Upper lobe of left lung (tissue), 6 donors: ENCODE results near the gene TBL1Y. TPM values are rescaled to one million over a fixed set of nuclear protein-coding genes. Genes with fewer than 3 reads are reported as not detected.

Source experiments
- ATAC-seq, 2 donors: fragments of 200-7000 bp; cut with Tn5 transposase; one replicate each; pipeline ENCODE4 v1.9.1; 2022; ENCODE audit warnings: mild to moderate bottlenecking in 2 of 2, moderate library complexity in 2 of 2; ENCODE audit not compliant: low FRiP score in 2 of 2
- DNase-seq, 2 donors: peaks; one replicate each; pipeline ENCODE4 v3.0.0-alpha.2; 2019 to 2020
- H3K27ac ChIP-seq, 4 donors: fragments of 200-600 bp; sonication (generic); one replicate each; pipeline ENCODE4 v1.5.1; 2016 to 2019
- H3K27me3 ChIP-seq, 4 donors: fragments of 200-600 bp; sonication (generic); one replicate each; pipeline ENCODE4 v1.5.1; 2017 to 2019
- H3K36me3 ChIP-seq, 4 donors: fragments of 200-600 bp; sonication (generic); one replicate each; pipeline ENCODE4 v1.5.1; 2016 to 2019
- H3K4me1 ChIP-seq, 4 donors: fragments of 200-600 bp; sonication (generic); one replicate each; pipeline ENCODE4 v1.5.1; 2018 to 2019
- H3K4me3 ChIP-seq, 4 donors: fragments of 200-600 bp; sonication (generic); one replicate each; pipeline ENCODE4 v1.5.1; 2017 to 2019; ENCODE audit warnings: mild to moderate bottlenecking in 2 of 4, moderate library complexity in 1 of 4
- H3K9me3 ChIP-seq, 4 donors: fragments of 200-600 bp; sonication (generic); one replicate each; pipeline ENCODE4 v1.5.1; 2018 to 2019
- CTCF ChIP-seq, 6 experiments: fragments of 450-650 bp in 4 of 6; fragments of 200-600 bp in 2 of 6; sonication (generic) in 2 of 6; IDR thresholded peaks; one replicate each; pipeline ENCODE4 v1.5.1; 2016 to 2019; ENCODE audit warnings: antibody characterized with exemption in 6 of 6
- EP300 ChIP-seq, 4 donors: sonication (generic); formaldehyde crosslinking; IDR thresholded peaks; one replicate each; pipeline ENCODE4 v1.5.1; 2017; ENCODE audit warnings: antibody characterized with exemption in 4 of 4, control low read depth in 2 of 4
- POLR2A ChIP-seq, 4 donors: fragments of 450-650 bp; IDR thresholded peaks; one replicate each; pipeline ENCODE4 v1.5.1; 2016 to 2017; ENCODE audit warnings: antibody characterized with exemption in 4 of 4, mild to moderate bottlenecking in 2 of 4
- POLR2AphosphoS5 ChIP-seq, 2 donors: sonication (generic); formaldehyde crosslinking; IDR thresholded peaks; one replicate each; pipeline ENCODE4 v1.5.1; 2017; ENCODE audit warnings: antibody characterized with exemption in 2 of 2
- WGBS, 2 donors: methylation state at CpG; one replicate each; pipeline ENCODE4 v1.1.5; 2017 to 2018; 5-methylcytosine and 5-hydroxymethylcytosine counted together
- total RNA-seq, 6 donors: library from RNA; depleted of rRNA in 4 of 6; stranded (reverse); fragments of >200 nt in 4 of 6; gene quantifications; one replicate each; pipeline versions ENCODE4 v1.1.0 to v1.2.1, GENCODE V29; 2016 to 2021
- donor health status: DM: no; HTN: no; CAD: no; lungs with moderate emphysema.
- donor health status: DM: no; HTN: yes; CAD: no; lungs with severe emphysema.

The TBL1Y gene
- total RNA-seq, 6 donors from 2014 or later, result 1.4 to 4.2 (median 1.5) TPM; not detected in 3

- ATAC-seq, result no peak
- Histone ChIP-seq H3K27ac (no peak overlapping the region), H3K9me3 (no peaks in the 10 kb centered on the region), H3K36me3 (no peaks in the 10 kb centered on the region), H3K4me3 (no peak overlapping the region), H3K27me3 (no peaks in the 10 kb centered on the region), H3K4me1 (no peaks in the 10 kb centered on the region)
- DNase-seq, result no peak
- 78% methylated on average over 13 of the region's 13 CpGs; no CpG with 5 or more reads in 1 of the 2 donors for WGBS, 2 donors
- TF ChIP-seq CTCF (IDR thresholded peaks at IDR 0.05) (no peak), POLR2AphosphoS5 (IDR thresholded peaks at IDR 0.05) (no peak), POLR2A (IDR thresholded peaks at IDR 0.05) (no peak), EP300 (IDR thresholded peaks at IDR 0.05) (no peak)
Measured at GRCh38 chrY:6948378-6948777, 37.9 kb downstream of the TBL1Y start.

- Histone ChIP-seq H3K36me3 (no peaks in the 10 kb centered on the region), H3K4me3 (no peak overlapping the region), H3K4me1 (no peaks in the 10 kb centered on the region), H3K27ac (no peak overlapping the region), H3K27me3 (no peaks in the 10 kb centered on the region), H3K9me3 (no peaks in the 10 kb centered on the region)
- no peak for ATAC-seq
- 70% methylated on average over 4 of the region's 4 CpGs; no CpG with 5 or more reads in 1 of the 2 donors for WGBS, 2 donors
- DNase-seq, result no peak
- TF ChIP-seq CTCF (IDR thresholded peaks at IDR 0.05), result no peak
- TF ChIP-seq POLR2AphosphoS5 (IDR thresholded peaks at IDR 0.05), result no peak
- no peak for TF ChIP-seq POLR2A (IDR thresholded peaks at IDR 0.05)
- no peak for TF ChIP-seq EP300 (IDR thresholded peaks at IDR 0.05)
Measured at GRCh38 chrY:6949947-6950346, 39.5 kb downstream of the TBL1Y start.

GRCh38 chrY:6964732-6965131 lies 54.2 kb downstream of the TBL1Y start:
- Histone ChIP-seq H3K4me3 (no peak overlapping the region), H3K4me1 (no peaks in the 10 kb centered on the region), H3K9me3 (no peaks in the 10 kb centered on the region), H3K27ac (no peak overlapping the region), H3K36me3 (no peaks in the 10 kb centered on the region), H3K27me3 (no peaks in the 10 kb centered on the region)
- TF ChIP-seq CTCF (IDR thresholded peaks at IDR 0.05) (peak in 2 of 6 experiments; percentile 58 to 72), POLR2A (IDR thresholded peaks at IDR 0.05) (no peak), EP300 (IDR thresholded peaks at IDR 0.05) (no peak), POLR2AphosphoS5 (IDR thresholded peaks at IDR 0.05) (no peak)
- DNase-seq (no peak), ATAC-seq (peak in 1 of 2 donors; percentile 53)
- 2% methylated on average over 5 of the region's 11 CpGs; no CpG with 5 or more reads in 1 of the 2 donors for WGBS, 2 donors

DNA sequence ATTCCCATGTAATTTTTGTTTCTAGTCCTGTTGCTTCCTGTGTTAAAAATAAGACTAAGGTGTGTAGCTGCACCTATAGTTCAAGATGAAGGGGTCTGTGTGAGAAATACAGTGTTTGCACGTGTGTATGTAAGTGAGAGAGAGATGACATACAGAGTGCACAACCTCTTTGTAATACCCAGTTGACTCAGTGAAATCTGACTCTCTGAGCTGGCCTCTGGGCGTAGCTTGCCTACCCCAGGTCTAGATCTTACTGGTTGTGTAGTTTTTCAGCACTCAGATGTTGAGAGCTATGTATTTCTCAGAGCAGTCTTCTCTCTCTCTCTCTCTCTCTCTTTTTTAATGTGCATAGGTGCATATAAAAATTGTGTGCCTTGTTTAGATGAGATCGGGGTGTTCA lies 56.0 kb downstream of the TBL1Y start:
- DNase-seq, result no peak

More for the DNA sequence above, 56.0 kb downstream of the TBL1Y start:
- no peak for ATAC-seq
- Histone ChIP-seq H3K27me3 (no peaks in the 10 kb centered on the region), H3K27ac (no peak overlapping the region), H3K9me3 (no peaks in the 10 kb centered on the region), H3K4me1 (no peaks in the 10 kb centered on the region), H3K4me3 (no peak overlapping the region), H3K36me3 (no peaks in the 10 kb centered on the region)
- WGBS, 2 donors, result 75% methylated on average over 3 of the region's 3 CpGs; no CpG with 5 or more reads in 1 of the 2 donors
- no peak for TF ChIP-seq EP300 (IDR thresholded peaks at IDR 0.05)
- TF ChIP-seq POLR2A (IDR thresholded peaks at IDR 0.05), result no peak
- no peak for TF ChIP-seq CTCF (IDR thresholded peaks at IDR 0.05)
- TF ChIP-seq POLR2AphosphoS5 (IDR thresholded peaks at IDR 0.05), result no peak
